ENCODE data around the gene DNMBP. TPM values are rescaled to one million over a fixed set of nuclear protein-coding genes. Genes with fewer than 3 reads are reported as not detected.

The DNMBP gene
- total RNA-seq, 4 donors from 2014 or later, result 9.5 to 15.8 (median 11.4) TPM

- no peaks in the 10 kb centered on the region for H3K9me3 ChIP-seq
- H3K36me3 ChIP-seq, result peaks cover 0 to 93% (median 12%) of the 10 kb centered on the region in 3 donors
- no peak overlapping the region for H3K27ac ChIP-seq
- no peaks in the 10 kb centered on the region for H3K27me3 ChIP-seq
- H3K4me1 ChIP-seq, result no peaks in the 10 kb centered on the region
- DNase-seq, result no peak
- TF ChIP-seq, protein P1, sequence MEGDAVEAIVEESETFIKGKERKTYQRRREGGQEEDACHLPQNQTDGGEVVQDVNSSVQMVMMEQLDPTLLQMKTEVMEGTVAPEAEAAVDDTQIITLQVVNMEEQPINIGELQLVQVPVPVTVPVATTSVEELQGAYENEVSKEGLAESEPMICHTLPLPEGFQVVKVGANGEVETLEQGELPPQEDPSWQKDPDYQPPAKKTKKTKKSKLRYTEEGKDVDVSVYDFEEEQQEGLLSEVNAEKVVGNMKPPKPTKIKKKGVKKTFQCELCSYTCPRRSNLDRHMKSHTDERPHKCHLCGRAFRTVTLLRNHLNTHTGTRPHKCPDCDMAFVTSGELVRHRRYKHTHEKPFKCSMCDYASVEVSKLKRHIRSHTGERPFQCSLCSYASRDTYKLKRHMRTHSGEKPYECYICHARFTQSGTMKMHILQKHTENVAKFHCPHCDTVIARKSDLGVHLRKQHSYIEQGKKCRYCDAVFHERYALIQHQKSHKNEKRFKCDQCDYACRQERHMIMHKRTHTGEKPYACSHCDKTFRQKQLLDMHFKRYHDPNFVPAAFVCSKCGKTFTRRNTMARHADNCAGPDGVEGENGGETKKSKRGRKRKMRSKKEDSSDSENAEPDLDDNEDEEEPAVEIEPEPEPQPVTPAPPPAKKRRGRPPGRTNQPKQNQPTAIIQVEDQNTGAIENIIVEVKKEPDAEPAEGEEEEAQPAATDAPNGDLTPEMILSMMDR (IDR thresholded peaks at IDR 0.05), result no peak
- TF ChIP-seq POLR2A (IDR thresholded peaks at IDR 0.05), result no peak
- 87 to 90% methylated on average over 4 of the region's 4 CpGs for WGBS, 2 donors
- intact Hi-C loops (cut with DNase I), result no loop called here
- no peak overlapping the region for H3K4me3 ChIP-seq
These were observed 115.1 kb downstream of the DNMBP start for GRCh38 chr10:99894613-99895012.

DNA sequence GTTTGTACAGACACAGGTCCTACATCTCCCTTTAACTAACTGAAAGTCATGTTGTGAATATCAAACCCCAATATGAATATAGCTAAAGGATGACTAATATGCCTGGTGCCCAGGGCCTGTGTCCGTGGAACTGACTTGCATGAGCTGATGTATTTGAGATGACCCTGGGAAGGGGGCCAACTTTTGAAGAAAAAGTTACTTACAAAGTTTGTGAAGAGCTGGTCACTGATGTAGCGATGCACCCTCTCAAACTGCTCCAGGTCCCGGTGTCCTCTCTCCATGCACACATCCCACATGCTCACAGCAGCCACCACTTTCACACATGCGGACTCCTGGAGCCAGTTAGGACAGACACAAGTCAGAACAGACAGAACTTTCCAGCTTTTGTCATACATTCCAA is 121.1 kb downstream of the DNMBP start:
- Histone ChIP-seq H3K9me3 (no peaks in the 10 kb centered on the region), H3K4me3 (no peak overlapping the region), H3K27ac (no peak overlapping the region), H3K36me3 (peaks cover 0 to 93% (median 25%) of the 10 kb centered on the region in 3 donors), H3K4me1 (no peaks in the 10 kb centered on the region), H3K27me3 (no peaks in the 10 kb centered on the region)
- 73 to 82% methylated on average over 4 of the region's 4 CpGs for WGBS, 2 donors
- no peak for TF ChIP-seq POLR2A (IDR thresholded peaks at IDR 0.05)
- TF ChIP-seq, protein P1 (IDR thresholded peaks at IDR 0.05), result no peak
- intact Hi-C loops (cut with DNase I), result no loop called here
- no peak for DNase-seq

GRCh38 chr10:99883523-99883922 is 126.2 kb downstream of the DNMBP start:
- WGBS, 2 donors, result 75 to 76% methylated on average over 2 of the region's 2 CpGs
- intact Hi-C loops (cut with DNase I), result no loop called here
- no peaks in the 10 kb centered on the region for H3K4me1 ChIP-seq
- DNase-seq, result no peak
- H3K9me3 ChIP-seq, result no peaks in the 10 kb centered on the region
- H3K4me3 ChIP-seq, result no peak overlapping the region
- peaks cover 3 to 100% (median 44%) of the 10 kb centered on the region in 3 donors for H3K36me3 ChIP-seq
- TF ChIP-seq, protein P1 (IDR thresholded peaks at IDR 0.05), result no peak
- no peak for TF ChIP-seq POLR2A (IDR thresholded peaks at IDR 0.05)
- H3K27ac ChIP-seq, result no peak overlapping the region
- H3K27me3 ChIP-seq, result no peaks in the 10 kb centered on the region

DNA sequence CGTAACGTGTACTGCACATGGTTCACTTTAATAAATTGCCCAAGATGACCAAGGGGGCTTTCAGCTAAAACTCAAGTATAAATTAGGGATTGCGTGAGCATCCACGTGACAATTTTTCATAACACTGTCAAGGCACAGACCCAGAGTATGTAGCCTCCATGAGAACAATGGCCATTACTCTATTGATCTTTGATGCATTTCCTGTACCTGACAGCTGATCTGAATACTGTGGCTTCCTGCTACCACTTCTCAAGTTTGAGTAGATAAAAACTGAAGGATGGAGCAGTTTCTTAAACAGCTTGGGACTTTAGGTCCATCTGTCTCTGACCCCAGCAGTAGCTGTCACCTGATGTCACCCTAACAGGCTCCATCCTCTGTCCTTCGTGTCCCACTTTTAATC is 128.4 kb downstream of the DNMBP start:
- no peak for DNase-seq
- Histone ChIP-seq H3K27me3 (no peaks in the 10 kb centered on the region), H3K4me3 (no peak overlapping the region), H3K9me3 (no peaks in the 10 kb centered on the region), H3K27ac (peak overlapping the region in 1 of 4 donors; percentile 46), H3K4me1 (no peaks in the 10 kb centered on the region), H3K36me3 (peaks cover 11 to 100% (median 62%) of the 10 kb centered on the region in 3 donors)
- no peak for TF ChIP-seq POLR2A (IDR thresholded peaks at IDR 0.05)
- TF ChIP-seq, protein P1 (IDR thresholded peaks at IDR 0.05), result no peak
- intact Hi-C loops (cut with DNase I), result no loop called here
- WGBS, 2 donors, result 92 to 96% methylated on average over 5 of the region's 5 CpGs

- H3K27me3 ChIP-seq, result no peaks in the 10 kb centered on the region
- WGBS, 2 donors, result 80 to 87% methylated on average over 17 of the region's 19 CpGs
- H3K27ac ChIP-seq, result peak overlapping the region in 1 of 4 donors; percentile 46
These were observed 129.5 kb downstream of the DNMBP start for GRCh38 chr10:99880080-99880835.

More at GRCh38 chr10:99880080-99880835, 129.5 kb downstream of the DNMBP start:
- Histone ChIP-seq H3K4me3 (no peak overlapping the region), H3K9me3 (no peaks in the 10 kb centered on the region), H3K4me1 (no peaks in the 10 kb centered on the region), H3K36me3 (peaks cover 11 to 100% (median 51%) of the 10 kb centered on the region in 3 donors)
- no peak for DNase-seq
- intact Hi-C loops (cut with DNase I), result no loop called here
- TF ChIP-seq, protein P1 (IDR thresholded peaks at IDR 0.05), result no peak
- TF ChIP-seq POLR2A (IDR thresholded peaks at IDR 0.05), result no peak
